Caki2 (cell line): ENCODE measurements around the gene ZNF549. TPM values are rescaled to one million over a fixed set of nuclear protein-coding genes. Genes with fewer than 3 reads are reported as not detected.
A peak's percentile ranks its signal among the peaks of the same experiment; 100 is the strongest.

Source experiments
- DNase-seq: peaks from one replicate; pipeline ENCODE4 v3.0.0-alpha.2; 2015; ENCODE audit warnings: low read depth
- in situ Hi-C: cut with HindIII; loops from 2 replicates; pipeline ENCODE4 v1.10.0; 2016; ENCODE audit warnings: low sequenced_read_pairs, low pct_unique_long_range_greater_than_20kb, mixed read lengths
- total RNA-seq: library from RNA; depleted of rRNA; stranded (reverse); fragments of >200 nt; shearing (Covaris generic); gene quantifications from 2 replicates; pipeline ENCODE4 v1.2.3, GENCODE V29; 2014; ENCODE audit warnings: low replicate concordance; rRNA removed

Gene ZNF549
- total RNA-seq, 1 experiment from 2014 or later: 1.5 TPM

DNA sequence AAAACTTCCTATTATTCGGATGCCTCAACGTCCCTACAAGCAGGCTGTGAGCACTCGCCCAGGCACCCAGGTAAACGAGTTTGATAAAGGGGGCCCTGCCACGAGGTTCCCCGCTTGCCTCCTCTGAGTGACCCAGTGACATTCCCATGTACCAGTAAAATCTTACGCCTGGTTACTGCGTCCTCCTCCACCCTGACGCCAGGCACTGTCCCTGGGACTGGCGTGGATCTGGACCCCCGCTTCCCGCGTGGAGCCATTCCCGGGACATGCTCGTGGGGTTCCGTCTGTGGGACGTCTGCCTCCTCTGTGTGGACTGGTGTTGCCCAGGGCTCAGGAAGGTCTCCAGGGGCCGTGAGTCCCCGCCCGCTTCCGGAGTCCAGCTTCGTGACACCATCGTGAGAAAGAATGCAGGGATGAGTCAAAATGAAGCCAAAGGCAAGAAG lies 32.9 kb downstream of the ZNF549 start:
- peak; percentile 20 for DNase-seq
- in situ Hi-C loops: no loop called here

DNA sequence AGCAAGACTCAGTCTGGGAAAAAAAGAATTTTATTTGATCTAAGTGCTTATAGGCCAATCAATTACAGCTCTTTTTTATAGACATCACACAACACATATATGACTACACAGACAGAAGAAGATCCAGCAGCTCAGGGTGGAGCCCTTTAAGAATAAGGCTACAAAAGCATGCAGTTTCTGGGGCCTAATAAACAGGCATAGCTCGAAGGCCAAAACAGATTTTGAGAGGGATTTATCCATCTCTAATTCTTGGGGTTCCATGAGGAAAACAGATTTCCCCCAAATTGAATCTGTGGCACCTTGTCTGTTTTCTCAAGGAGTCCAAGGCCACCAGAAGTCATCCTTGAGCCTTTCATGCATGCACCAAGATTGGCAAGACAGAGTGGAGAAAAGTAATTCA lies 36.4 kb downstream of the ZNF549 start:
- in situ Hi-C loops: no loop called here

DNA sequence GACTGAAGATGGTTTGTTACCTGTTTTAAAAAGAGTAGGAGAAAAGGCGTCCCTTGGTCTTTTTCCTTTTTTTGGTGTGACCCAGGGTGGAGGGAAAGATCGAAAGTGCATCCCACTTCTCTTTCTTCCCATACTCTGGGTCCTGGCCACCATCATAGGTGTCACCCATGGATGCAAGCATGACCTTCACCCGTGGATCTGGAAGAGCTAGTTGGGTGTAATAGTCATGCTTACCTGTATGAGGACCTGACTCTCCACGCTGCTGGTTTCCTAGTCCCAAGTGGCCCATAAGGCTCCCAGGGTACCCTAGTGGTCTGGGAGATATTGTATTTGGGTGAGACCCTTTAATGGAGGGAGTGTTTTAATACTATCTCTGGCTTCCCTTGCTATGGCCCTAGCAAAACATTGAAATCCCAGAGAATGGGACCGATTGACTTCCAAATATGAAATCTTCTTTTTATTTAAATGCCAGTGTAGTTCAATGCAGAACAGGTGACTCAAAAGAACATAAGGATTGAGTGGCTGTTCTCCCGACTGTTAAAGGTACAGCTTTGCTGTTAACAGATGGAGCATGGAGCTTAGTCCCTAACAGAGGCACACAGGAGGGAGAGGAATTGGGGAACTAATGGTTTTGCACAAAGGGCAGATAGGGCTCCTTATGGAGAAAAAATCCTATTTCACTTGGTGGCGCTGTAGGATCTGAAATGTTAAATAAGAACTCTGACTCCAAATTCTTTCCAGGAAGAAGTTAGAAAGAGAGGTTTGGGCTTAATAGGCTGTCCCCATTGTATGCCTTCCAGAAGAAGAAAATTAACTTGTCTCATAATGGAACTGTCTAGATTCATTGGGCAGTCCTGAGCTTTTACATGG lies 39.5 kb downstream of the ZNF549 start:
- DNase-seq: peak; percentile 32
- in situ Hi-C loops: no loop called here

More for the DNA sequence above, 36.4 kb downstream of the ZNF549 start:
- no peak for DNase-seq

DNA sequence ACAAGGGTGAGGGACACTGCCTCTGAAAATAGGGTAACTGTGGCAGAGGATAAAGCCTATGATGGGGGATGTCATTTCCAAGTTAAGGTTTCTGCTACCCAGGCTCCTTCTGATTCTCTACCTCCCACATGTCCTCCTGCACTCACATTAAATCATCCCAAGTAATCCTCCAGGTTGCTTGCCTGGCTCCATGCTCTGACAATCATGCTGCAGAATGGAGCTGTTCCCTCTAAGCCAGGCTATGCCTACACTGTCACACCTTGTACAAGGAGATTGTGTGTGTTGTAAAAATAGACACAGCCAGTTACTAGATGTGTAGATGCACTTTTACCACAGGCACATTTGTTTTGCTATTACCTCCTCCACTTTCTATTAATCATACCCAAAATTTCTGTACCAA lies 43.6 kb downstream of the ZNF549 start:
- DNase-seq: no peak
- in situ Hi-C loops: no loop called here

DNA sequence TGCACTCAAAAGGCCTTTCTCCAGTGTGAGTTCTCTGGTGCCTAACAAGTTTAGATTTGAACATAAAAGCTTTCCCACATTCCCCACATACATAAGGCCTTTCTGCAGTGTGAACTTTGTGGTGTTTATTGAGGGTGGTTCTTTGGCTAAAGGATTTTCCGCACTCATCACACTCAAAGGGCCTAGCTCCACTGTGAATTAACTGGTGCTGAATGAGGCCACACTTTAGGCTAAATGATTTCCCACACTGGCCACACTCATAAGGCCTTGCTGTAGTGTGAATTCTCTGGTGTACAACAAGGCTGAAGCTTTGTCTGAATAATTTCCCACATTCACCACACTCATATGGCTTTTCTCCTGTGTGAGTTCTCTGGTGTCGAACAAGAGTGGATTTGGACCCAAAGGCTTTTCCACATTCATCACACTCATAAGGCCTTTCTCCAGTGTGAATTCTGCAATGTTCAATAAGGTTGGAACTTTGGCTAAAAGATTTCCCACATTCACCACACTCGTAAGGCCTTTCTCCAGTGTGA lies 45.3 kb downstream of the ZNF549 start:
- in situ Hi-C loops: no loop called here
- no peak for DNase-seq

DNA sequence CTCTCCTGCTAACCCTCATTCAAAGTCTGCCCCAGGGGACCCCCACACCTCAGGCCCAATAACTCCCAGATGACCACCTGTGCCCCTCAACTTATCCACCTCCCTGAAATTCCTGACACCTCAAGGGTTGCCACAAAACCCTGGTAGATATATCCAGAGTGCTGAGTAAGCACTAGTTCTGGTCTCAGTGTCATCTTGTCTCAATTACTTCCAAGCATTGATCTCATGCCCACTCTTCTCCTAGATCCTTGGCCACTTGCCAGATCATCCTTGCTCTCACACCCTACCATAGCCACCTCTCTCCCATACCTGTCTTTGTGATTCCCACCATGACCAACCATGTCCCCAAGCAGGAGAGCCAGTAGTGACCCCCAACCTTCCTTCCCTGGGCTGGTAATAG lies 49.5 kb downstream of the ZNF549 start:
- in situ Hi-C loops: no loop called here
- no peak for DNase-seq

DNA sequence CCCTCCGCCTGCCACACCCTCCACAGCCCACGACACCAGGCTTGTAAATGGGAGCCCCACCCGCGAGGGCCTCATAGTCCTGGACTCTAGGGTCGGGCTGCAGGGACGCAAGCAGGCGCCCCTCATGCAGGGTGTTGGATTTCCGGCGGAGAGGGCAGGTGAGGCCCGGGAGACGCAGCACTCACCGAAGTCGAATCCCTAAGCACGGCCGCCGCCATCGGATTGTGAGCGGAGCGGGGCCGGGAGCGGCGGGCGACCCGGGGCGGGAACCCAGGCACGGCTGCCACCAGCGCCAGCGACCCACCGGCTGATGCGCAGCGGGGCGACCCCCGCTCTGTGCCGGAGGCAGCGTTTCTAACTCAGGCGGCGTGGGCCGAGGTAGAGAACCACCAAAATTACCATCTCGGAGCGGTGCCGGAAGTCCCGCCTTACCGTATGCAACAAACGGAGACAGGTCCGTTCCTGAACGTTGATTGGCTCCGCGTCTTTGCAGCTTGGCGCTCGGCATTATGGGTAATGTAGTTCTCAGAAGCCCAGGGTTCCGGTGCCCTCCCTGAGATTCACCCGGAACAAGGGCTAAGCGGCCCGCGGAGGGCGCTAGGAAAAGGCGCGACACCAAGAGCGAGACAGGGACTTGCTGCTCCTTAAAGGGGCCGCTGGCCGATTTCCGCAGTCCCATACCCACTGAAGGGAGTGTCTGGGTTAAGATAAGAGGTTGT lies 51.5 kb downstream of the ZNF549 start, which contains the start of gene ZNF416:
ZNF416 (minus strand) TSS at position 425 of the 719 bp plus-strand sequence; CDS start at position 218, 207 bp downstream.
- DNase-seq: peak; percentile 97
- in situ Hi-C loops: no loop called here

DNA sequence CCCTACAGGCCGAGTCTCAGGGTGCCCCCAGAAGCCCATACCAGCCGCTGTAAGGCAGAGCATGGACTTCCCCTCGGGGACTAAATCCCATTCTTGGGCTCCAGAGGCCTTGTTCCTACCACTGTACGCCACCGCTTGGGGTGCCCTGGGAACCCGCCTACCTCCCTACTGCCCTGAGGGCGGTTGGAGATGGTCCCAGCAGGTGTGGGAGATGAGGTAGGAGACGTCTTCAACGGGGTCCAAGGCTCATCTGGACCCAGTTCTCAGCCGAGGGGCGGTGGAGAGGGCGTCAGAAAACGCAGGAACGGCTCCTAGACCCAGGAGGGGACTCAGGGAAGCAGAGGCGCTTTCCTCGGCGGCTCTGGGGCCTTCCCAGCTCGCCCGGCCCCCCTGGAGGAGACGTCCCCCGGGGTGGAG lies 56.0 kb downstream of the ZNF549 start:
- in situ Hi-C loops: no loop called here
- no peak for DNase-seq

DNA sequence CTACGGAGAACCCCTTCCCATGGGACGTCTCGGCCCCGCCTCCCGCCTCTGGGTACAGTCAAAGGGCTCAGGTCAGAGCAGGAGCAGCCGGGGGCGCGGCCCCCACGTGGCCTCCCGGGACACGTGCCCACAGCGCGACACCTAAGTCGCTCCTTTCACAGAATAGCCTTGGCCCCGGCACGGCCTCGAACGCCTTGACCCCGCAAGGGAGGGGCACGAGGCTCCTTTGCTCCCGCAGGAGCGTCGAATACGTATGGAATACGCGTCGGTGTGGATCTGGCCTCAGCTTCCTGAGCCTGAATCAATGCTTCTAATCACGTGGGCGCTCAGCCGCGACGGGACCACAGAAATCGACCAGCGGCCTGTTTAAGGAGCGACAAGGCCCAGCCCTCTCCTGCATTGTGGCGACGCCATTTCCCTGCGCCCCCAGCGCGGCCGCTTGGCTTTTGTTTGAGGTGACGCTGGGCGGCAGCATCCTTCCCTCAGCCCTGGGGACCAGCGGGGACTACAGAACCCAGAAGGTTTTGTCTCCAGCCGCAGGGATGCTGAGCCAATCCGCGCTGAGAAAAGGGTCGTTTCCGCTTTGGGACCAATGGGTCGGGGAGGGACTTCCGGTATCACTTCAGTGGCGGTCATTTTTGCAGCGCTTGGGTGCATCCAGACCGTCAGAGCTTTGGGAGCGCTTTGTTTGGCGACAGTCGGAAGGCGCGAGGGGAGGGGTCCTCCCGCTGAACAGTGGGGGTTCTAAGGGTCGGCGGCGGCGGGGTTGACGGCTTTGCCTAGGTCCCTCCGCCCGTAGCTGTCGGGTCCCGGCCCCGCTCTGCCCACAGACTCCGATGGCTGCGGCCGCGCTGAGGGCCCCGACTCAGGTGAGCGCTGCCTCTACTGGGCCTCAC lies 56.6 kb downstream of the ZNF549 start, which contains the start of gene ZIK1:
ZIK1 (plus strand) TSS at position 625 of the 896 bp plus-strand sequence; CDS start at position 837, 212 bp downstream.
- peak; percentile 72 for DNase-seq

DNA sequence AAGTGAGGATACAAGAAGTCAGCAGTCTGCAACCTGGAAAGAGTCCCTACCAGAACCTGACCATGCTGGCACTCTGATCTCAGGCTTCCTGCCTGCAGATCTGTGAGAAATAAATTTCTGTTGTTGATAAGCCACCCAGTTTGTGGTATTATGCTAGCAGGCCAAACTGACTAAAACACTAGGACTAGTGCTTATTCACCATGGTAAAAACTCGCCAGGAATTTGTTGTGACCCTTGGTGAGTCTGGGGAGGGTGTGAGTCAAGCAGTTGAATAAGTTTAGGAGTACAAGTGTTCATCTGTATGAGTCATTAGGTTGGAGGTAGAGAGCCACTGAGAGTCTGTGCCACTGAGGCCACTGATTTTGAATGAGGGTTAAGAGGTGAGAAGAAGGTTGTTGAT lies 60.4 kb downstream of the ZNF549 start:
- DNase-seq: no peak

More for the DNA sequence above, 56.6 kb downstream of the ZNF549 start, which contains the start of gene ZIK1:
- in situ Hi-C loops: no loop called here

DNA sequence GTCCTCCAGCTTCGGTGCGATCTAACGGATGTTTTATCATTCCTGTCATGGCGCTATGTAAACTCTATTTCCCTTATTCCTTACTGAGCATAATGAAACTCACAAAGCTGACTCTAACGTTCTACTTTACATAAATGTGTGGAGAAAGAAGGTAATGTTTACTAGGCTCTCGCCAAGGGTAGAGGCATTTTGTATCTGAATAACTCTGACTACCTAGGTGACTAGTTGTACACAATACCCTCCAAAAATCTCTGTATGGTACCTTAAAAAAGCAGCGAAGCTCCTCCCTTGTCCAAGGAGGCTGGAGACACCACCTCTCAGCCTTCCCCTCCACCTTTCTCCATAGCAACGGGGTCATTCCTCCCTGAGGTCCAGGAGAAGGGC lies 72.2 kb downstream of the ZNF549 start:
- DNase-seq: no peak
- in situ Hi-C loops: no loop called here

More for the DNA sequence above, 60.4 kb downstream of the ZNF549 start:
- in situ Hi-C loops: no loop called here

DNA sequence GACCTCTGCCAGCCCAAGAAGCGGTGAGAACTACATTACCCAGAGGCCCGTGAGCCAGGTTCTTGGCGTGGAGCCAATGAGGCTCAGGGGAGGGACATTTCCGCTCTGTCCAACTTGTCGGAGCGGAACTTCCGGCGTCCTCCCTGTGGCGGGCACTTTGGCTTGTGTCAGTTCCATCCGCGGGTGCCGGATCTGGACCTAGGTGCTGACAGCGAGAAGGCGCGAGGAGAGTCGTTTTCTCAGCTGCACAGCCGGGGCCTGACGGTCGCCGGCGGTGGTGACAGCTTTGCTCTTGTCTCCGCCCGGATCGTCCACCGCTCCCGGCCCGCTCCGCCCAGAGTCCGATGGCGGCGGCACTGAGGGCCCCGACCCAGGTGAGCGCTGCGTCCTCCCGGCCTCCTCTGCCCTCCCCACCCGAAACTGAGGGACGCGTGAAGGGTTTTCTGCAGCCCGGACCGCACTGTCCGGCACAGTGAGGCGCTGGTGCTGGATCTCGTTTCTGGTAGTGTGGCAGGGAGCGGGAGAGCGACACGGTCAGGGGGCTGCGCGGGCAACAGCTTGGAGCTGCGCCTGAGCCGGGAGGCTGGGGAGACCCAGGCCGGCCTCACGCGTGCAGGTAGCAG lies 72.7 kb downstream of the ZNF549 start, which contains the start of gene ZNF530:
ZNF530 (plus strand) TSS at position 125 of the 623 bp plus-strand sequence. CDS start 4,461 bp downstream, outside the sequence.
- DNase-seq: peak; percentile 86
- in situ Hi-C loops: no loop called here

DNA sequence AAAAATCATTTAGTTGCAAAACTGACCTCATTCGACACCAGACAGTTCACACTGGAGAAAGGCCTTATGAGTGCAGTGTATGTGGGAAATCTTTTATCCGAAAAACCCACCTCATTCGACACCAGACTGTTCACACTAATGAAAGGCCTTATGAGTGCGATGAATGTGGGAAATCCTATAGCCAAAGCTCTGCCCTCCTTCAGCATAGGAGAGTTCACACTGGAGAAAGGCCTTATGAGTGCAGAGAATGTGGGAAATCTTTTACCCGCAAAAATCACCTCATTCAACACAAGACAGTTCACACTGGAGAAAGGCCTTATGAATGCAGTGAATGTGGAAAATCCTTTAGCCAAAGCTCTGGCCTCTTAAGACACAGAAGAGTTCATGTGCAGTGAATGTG lies 79.8 kb downstream of the ZNF549 start:
- in situ Hi-C loops: no loop called here
- no peak for DNase-seq

Other genes starting within 250 kb of the ZNF549 start
- gene ZNF460, start 246.9 kb upstream of the ZNF549 start, total RNA-seq: 28.9 and 34.3 TPM in 2 replicates
- 9.2 and 9.3 TPM in 2 replicates for gene ZNF543, start 206.9 kb upstream of the ZNF549 start, total RNA-seq
- gene ZNF304, start 176.1 kb upstream of the ZNF549 start, total RNA-seq: 13.0 and 15.1 TPM in 2 replicates
- gene TRAPPC2B, start 163.8 kb upstream of the ZNF549 start, total RNA-seq: 31.4 and 34.3 TPM in 2 replicates
- 3.1 and 8.7 TPM in 2 replicates for gene ZNF547, start 163.8 kb upstream of the ZNF549 start, total RNA-seq
- gene ZNF548, start 137.5 kb upstream of the ZNF549 start, total RNA-seq: 11.6 and 15.1 TPM in 2 replicates
- 2.2 and 5.8 TPM in 2 replicates for gene ZNF17, start 116.2 kb upstream of the ZNF549 start, total RNA-seq
- gene ZNF749, start 92.0 kb upstream of the ZNF549 start, total RNA-seq: 17.8 and 20.7 TPM in 2 replicates
- gene VN1R1, start 70.2 kb upstream of the ZNF549 start, total RNA-seq: not detected in 2 replicates
- 13.1 and 14.0 TPM in 2 replicates for gene ZNF772, start 49.8 kb upstream of the ZNF549 start, total RNA-seq
- gene ZNF419, start 39.6 kb upstream of the ZNF549 start, total RNA-seq: 11.7 and 22.1 TPM in 2 replicates
- gene ZNF773, start 27.4 kb upstream of the ZNF549 start, total RNA-seq: 10.6 and 12.5 TPM in 2 replicates
- 5.5 and 14.9 TPM in 2 replicates for gene ZNF550, start 32.5 kb downstream of the ZNF549 start, total RNA-seq
- gene ZNF416, start 51.6 kb downstream of the ZNF549 start, total RNA-seq: 5.0 and 14.8 TPM in 2 replicates
- 4.3 and 6.9 TPM in 2 replicates for gene ZIK1, start 56.8 kb downstream of the ZNF549 start, total RNA-seq
- gene ZNF530, start 72.5 kb downstream of the ZNF549 start, total RNA-seq: 5.2 and 13.3 TPM in 2 replicates
- gene ZNF134, start 86.9 kb downstream of the ZNF549 start, total RNA-seq: 9.4 and 17.0 TPM in 2 replicates
- gene ZNF211, start 105.8 kb downstream of the ZNF549 start, total RNA-seq: 4.1 and 8.3 TPM in 2 replicates
- gene ZSCAN4, start 141.6 kb downstream of the ZNF549 start, total RNA-seq: not detected in 2 replicates
- 7.8 and 23.9 TPM in 2 replicates for gene ZNF551, start 154.6 kb downstream of the ZNF549 start, total RNA-seq
- not detected in 2 replicates for gene ZNF154, start 181.8 kb downstream of the ZNF549 start, total RNA-seq
- not detected in 2 replicates for gene ZNF671, start 200.3 kb downstream of the ZNF549 start, total RNA-seq
- 4.0 and 19.4 TPM in 2 replicates for gene ZNF776, start 219.5 kb downstream of the ZNF549 start, total RNA-seq
- gene ZNF586, start 242.3 kb downstream of the ZNF549 start, total RNA-seq: 12.9 and 18.7 TPM in 2 replicates